ENCODE data around the gene MNS1.

- TF ChIP-seq REST (IDR thresholded peaks at IDR 0.05; ENCODE audit: low read depth, low read length) (no peak), CTCF (IDR thresholded peaks at IDR 0.05 in 2 of 3, conservative IDR thresholded peaks at IDR 0.05 in 1 of 3; ENCODE audit: control insufficient read depth in 2 of 3, extremely low read depth in 1 of 3, insufficient read depth in 1 of 3, low read depth in 3 of 3, low read length in 3 of 3) (no peak)
Observed at GRCh38 chr15:56390739-56391267, 74.1 kb downstream of the MNS1 start.
